ENCODE data around the gene FAM3C. TPM values are rescaled to one million over a fixed set of nuclear protein-coding genes. Genes with fewer than 3 reads are reported as not detected.
"Not testable (repeated sequence)": the region's sequence is repeated elsewhere in the genome, so short reads cannot be mapped to it uniquely, and the experiment has no call there.

Gene FAM3C
- 100 to 1,000 TPM in 3 of 4 donors, 10 to 100 TPM in 1; 98.0 to 217 (median 156) TPM for polyA plus RNA-seq
- long read RNA-seq, donor 1, transcript FAM3C-204 (2 exons, 567 nt), result minor isoform, 17 of 176 reads
- long read RNA-seq, donor 1, transcript FAM3C-201 (10 exons, 2,508 nt), result major isoform, 133 of 176 reads
- long read RNA-seq, donor 1, partial matches to known transcripts, result 11 of 176 reads
- long read RNA-seq, donor 1, other reads (novel, unspliced or antisense), result 15 of 176 reads
- long read RNA-seq, donor 2, transcript FAM3C-201 (10 exons, 2,508 nt), result major isoform, 40 of 48 reads
- long read RNA-seq, donor 2, transcript FAM3C-204 (2 exons, 567 nt), result minor isoform, 8 of 48 reads
- long read RNA-seq, donor 2, partial matches to known transcripts, result 0 of 48 reads
- long read RNA-seq, donor 2, other reads (novel, unspliced or antisense), result 0 of 48 reads
- long read RNA-seq, donor 3, transcript FAM3C-204 (2 exons, 567 nt), result minor isoform, 7 of 49 reads
- long read RNA-seq, donor 3, transcript FAM3C-201 (10 exons, 2,508 nt), result major isoform, 42 of 49 reads
- long read RNA-seq, donor 3, partial matches to known transcripts, result 0 of 49 reads
- long read RNA-seq, donor 3, other reads (novel, unspliced or antisense), result 0 of 49 reads
- long read RNA-seq, donor 4, result 0 reads
- long read RNA-seq, donor 5, transcript FAM3C-201 (10 exons, 2,508 nt), result major isoform, 11 of 11 reads
- long read RNA-seq, donor 5, partial matches to known transcripts, result 0 of 11 reads
- long read RNA-seq, donor 5, other reads (novel, unspliced or antisense), result 0 of 11 reads
- long read RNA-seq, donor 6, transcript FAM3C-201 (10 exons, 2,508 nt), result major isoform, 73 of 103 reads
- long read RNA-seq, donor 6, transcript FAM3C-204 (2 exons, 567 nt), result minor isoform, 13 of 103 reads
- long read RNA-seq, donor 6, partial matches to known transcripts, result 5 of 103 reads
- long read RNA-seq, donor 6, other reads (novel, unspliced or antisense), result 11 of 103 reads
- long read RNA-seq, donor 7, transcript FAM3C-204 (2 exons, 567 nt), result minor isoform, 7 of 49 reads
- long read RNA-seq, donor 7, transcript FAM3C-201 (10 exons, 2,508 nt), result major isoform, 42 of 49 reads
- long read RNA-seq, donor 7, partial matches to known transcripts, result 0 of 49 reads
- long read RNA-seq, donor 7, other reads (novel, unspliced or antisense), result 0 of 49 reads
- long read RNA-seq, donor 8, partial matches to known transcripts, result 0 of 1 reads
- long read RNA-seq, donor 8, other reads (novel, unspliced or antisense), result 0 of 1 reads
- long read RNA-seq, donor 9, transcript FAM3C-201 (10 exons, 2,508 nt), result major isoform, 11 of 36 reads
- long read RNA-seq, donor 9, partial matches to known transcripts, result 21 of 36 reads
- long read RNA-seq, donor 9, other reads (novel, unspliced or antisense), result 0 of 36 reads
- long read RNA-seq, donor 10, transcript FAM3C-201 (10 exons, 2,508 nt), result major isoform, 41 of 46 reads
- long read RNA-seq, donor 10, transcript FAM3C-204 (2 exons, 567 nt), result minor isoform, 5 of 46 reads
- long read RNA-seq, donor 10, partial matches to known transcripts, result 0 of 46 reads
- long read RNA-seq, donor 10, other reads (novel, unspliced or antisense), result 0 of 46 reads

- DNase-seq, result peak; percentile 89 to 96
- no peak for FAIRE-seq
- Histone ChIP-seq H3K36me3 (ENCODE audit: control insufficient read depth in 3 of 3, insufficient read depth in 2 of 3, low read depth in 1 of 3, low read length in 3 of 3) (peaks cover 0 to 3% (median 3%) of the 10 kb centered on the region in 3 donors), H3K27ac (ENCODE audit: low read depth in 1 of 3, low read length in 2 of 3) (peak within 1 kb of the TSS; percentile 87 to 95 (median 94)), H3K4me3 (ENCODE audit: low read depth in 1 of 3, low read length in 3 of 3) (peak within 1 kb of the TSS; percentile 69 to 100 (median 95)), H3K27me3 (ENCODE audit: control insufficient read depth in 3 of 3, insufficient read depth in 3 of 3, low read length in 3 of 3) (no peaks in the 10 kb centered on the region), H3K9me3 (ENCODE audit: control insufficient read depth in 2 of 2, insufficient read depth in 1 of 2, low read depth in 1 of 2, low read length in 1 of 2) (no peaks in the 10 kb centered on the region), H3K4me1 (ENCODE audit: control insufficient read depth in 3 of 3, insufficient read depth in 2 of 3, low read depth in 1 of 3, low read length in 2 of 3) (peaks cover 7 to 17% (median 8%) of the 10 kb centered on the region in 3 donors)
- 0% methylated on average over 46 to 85 of the region's 85 CpGs for WGBS, 3 donors
Measured at GRCh38 chr7:121395961-121396757, at the start of gene FAM3C. TSS of gene FAM3C (minus strand) at chr7:121396308. CDS start at chr7:121382969, 13,339 bp downstream.

GRCh38 chr7:121442845-121443244, 46.7 kb upstream of the FAM3C start:
- no peaks in the 10 kb centered on the region for H3K9me3 ChIP-seq (ENCODE audit: control insufficient read depth in 2 of 2, insufficient read depth in 1 of 2, low read depth in 1 of 2, low read length in 1 of 2)
- peaks cover 0 to under 1% (median 0%) of the 10 kb centered on the region in 3 donors for H3K4me1 ChIP-seq (ENCODE audit: control insufficient read depth in 3 of 3, insufficient read depth in 2 of 3, low read depth in 1 of 3, low read length in 2 of 3)
- no peaks in the 10 kb centered on the region for H3K36me3 ChIP-seq (ENCODE audit: control insufficient read depth in 3 of 3, insufficient read depth in 2 of 3, low read depth in 1 of 3, low read length in 3 of 3)
- FAIRE-seq, result no peak
- no peak overlapping the region for H3K4me3 ChIP-seq (ENCODE audit: low read depth in 1 of 3, low read length in 3 of 3)
- no peaks in the 10 kb centered on the region for H3K27me3 ChIP-seq (ENCODE audit: control insufficient read depth in 3 of 3, insufficient read depth in 3 of 3, low read length in 3 of 3)
- peak in 1 of 2 donors; percentile 28 for DNase-seq
- whole genome bisulfite sequencing, 3 donors, result 49 to 61% (median 54%) methylated on average over 2 of the region's 2 CpGs
- no peak overlapping the region for H3K27ac ChIP-seq (ENCODE audit: low read depth in 1 of 3, low read length in 2 of 3)

DNA sequence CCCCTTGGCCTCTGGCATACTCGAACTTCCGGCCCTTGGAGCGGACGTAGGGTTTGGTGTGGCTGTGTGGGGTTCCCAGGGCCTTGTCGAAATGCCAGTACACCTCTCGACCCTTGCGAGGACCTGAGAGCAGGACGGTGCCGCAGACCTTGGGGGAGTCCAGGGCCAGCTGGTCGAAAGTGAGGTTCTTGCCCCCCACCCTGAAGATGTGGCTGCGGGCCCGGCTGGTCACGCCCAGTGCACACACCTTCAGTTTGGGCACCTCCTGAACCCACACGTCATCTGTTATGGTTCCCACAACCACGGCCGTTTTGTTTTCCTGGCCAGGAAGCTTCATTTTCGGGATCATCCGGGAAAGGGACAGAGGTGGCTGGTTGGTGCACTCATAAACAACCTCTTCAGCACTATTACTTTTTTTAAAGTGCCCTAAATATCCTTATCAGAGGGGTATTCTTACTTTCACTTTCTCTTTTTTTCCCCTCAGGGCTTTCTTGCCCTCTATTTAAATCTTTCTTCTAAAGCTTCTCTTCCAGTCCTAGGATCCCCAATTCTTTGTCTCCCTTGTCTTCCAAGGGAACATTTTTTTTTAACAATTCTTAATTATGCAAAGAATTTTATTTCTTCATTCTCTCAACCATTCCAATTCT, 44.9 kb upstream of the FAM3C start:
- Histone ChIP-seq H3K36me3 (ENCODE audit: control insufficient read depth in 3 of 3, insufficient read depth in 2 of 3, low read depth in 1 of 3, low read length in 3 of 3) (no peaks in the 10 kb centered on the region), H3K27me3 (ENCODE audit: control insufficient read depth in 3 of 3, insufficient read depth in 3 of 3, low read length in 3 of 3) (no peaks in the 10 kb centered on the region), H3K4me3 (ENCODE audit: low read depth in 1 of 3, low read length in 3 of 3) (peak overlapping the region in 1 of 3 donors; percentile 26), H3K9me3 (ENCODE audit: control insufficient read depth in 2 of 2, insufficient read depth in 1 of 2, low read depth in 1 of 2, low read length in 1 of 2) (no peaks in the 10 kb centered on the region), H3K4me1 (ENCODE audit: control insufficient read depth in 3 of 3, insufficient read depth in 2 of 3, low read depth in 1 of 3, low read length in 2 of 3) (peaks cover 0 to 6% (median 4%) of the 10 kb centered on the region in 3 donors), H3K27ac (ENCODE audit: low read depth in 1 of 3, low read length in 2 of 3) (peak overlapping the region in 2 of 3 donors; percentile 57 to 64)
- FAIRE-seq (no peak), DNase-seq (peak in 1 of 2 donors; percentile 25)
- WGBS, 3 donors, result 48 to 71% (median 58%) methylated on average over 18 of the region's 18 CpGs

GRCh38 chr7:121438043-121438955, 42.2 kb upstream of the FAM3C start:
- H3K9me3 ChIP-seq (ENCODE audit: control insufficient read depth in 2 of 2, insufficient read depth in 1 of 2, low read depth in 1 of 2, low read length in 1 of 2); H3K36me3 ChIP-seq (ENCODE audit: control insufficient read depth in 3 of 3, insufficient read depth in 2 of 3, low read depth in 1 of 3, low read length in 3 of 3); FAIRE-seq; H3K27me3 ChIP-seq (ENCODE audit: control insufficient read depth in 3 of 3, insufficient read depth in 3 of 3, low read length in 3 of 3); H3K4me1 ChIP-seq (ENCODE audit: control insufficient read depth in 3 of 3, insufficient read depth in 2 of 3, low read depth in 1 of 3, low read length in 2 of 3): not testable (repeated sequence)
- H3K4me3 ChIP-seq (ENCODE audit: low read depth in 1 of 3, low read length in 3 of 3), result peak overlapping the region in 1 of 3 donors; percentile 8
- WGBS, 3 donors, result 2 to 3% (median 3%) methylated on average over 12 of the region's 12 CpGs
- peak; percentile 45 to 66 for DNase-seq
- H3K27ac ChIP-seq (ENCODE audit: low read depth in 1 of 3, low read length in 2 of 3), result peak overlapping the region in 2 of 3 donors; percentile 40 to 66

GRCh38 chr7:121437470-121437869, 41.4 kb upstream of the FAM3C start:
- H3K4me1 ChIP-seq (ENCODE audit: control insufficient read depth in 3 of 3, insufficient read depth in 2 of 3, low read depth in 1 of 3, low read length in 2 of 3), result peaks cover 0 to 10% (median 4%) of the 10 kb centered on the region in 3 donors
- H3K27ac ChIP-seq (ENCODE audit: low read depth in 1 of 3, low read length in 2 of 3), result peak overlapping the region in 1 of 3 donors; percentile 66
- FAIRE-seq (no peak), DNase-seq (no peak)
- WGBS, 3 donors, result 83 to 95% (median 85%) methylated on average over 6 of the region's 6 CpGs
- H3K36me3 ChIP-seq (ENCODE audit: control insufficient read depth in 3 of 3, insufficient read depth in 2 of 3, low read depth in 1 of 3, low read length in 3 of 3), result no peaks in the 10 kb centered on the region
- H3K27me3 ChIP-seq (ENCODE audit: control insufficient read depth in 3 of 3, insufficient read depth in 3 of 3, low read length in 3 of 3), result no peaks in the 10 kb centered on the region
- H3K4me3 ChIP-seq (ENCODE audit: low read depth in 1 of 3, low read length in 3 of 3), result no peak overlapping the region
- no peaks in the 10 kb centered on the region for H3K9me3 ChIP-seq (ENCODE audit: control insufficient read depth in 2 of 2, insufficient read depth in 1 of 2, low read depth in 1 of 2, low read length in 1 of 2)

GRCh38 chr7:121436688-121437087, 40.6 kb upstream of the FAM3C start:
- Histone ChIP-seq H3K27ac (ENCODE audit: low read depth in 1 of 3, low read length in 2 of 3) (no peak overlapping the region), H3K4me3 (ENCODE audit: low read depth in 1 of 3, low read length in 3 of 3) (no peak overlapping the region), H3K27me3 (ENCODE audit: control insufficient read depth in 3 of 3, insufficient read depth in 3 of 3, low read length in 3 of 3) (no peaks in the 10 kb centered on the region), H3K9me3 (ENCODE audit: control insufficient read depth in 2 of 2, insufficient read depth in 1 of 2, low read depth in 1 of 2, low read length in 1 of 2) (no peaks in the 10 kb centered on the region), H3K4me1 (ENCODE audit: control insufficient read depth in 3 of 3, insufficient read depth in 2 of 3, low read depth in 1 of 3, low read length in 2 of 3) (peaks cover 0 to 15% (median 4%) of the 10 kb centered on the region in 3 donors), H3K36me3 (ENCODE audit: control insufficient read depth in 3 of 3, insufficient read depth in 2 of 3, low read depth in 1 of 3, low read length in 3 of 3) (no peaks in the 10 kb centered on the region)
- DNase-seq, result no peak
- WGBS, 3 donors, result 92 to 97% (median 94%) methylated on average over 7 of the region's 7 CpGs
- no peak for FAIRE-seq

All from small intestine (tissue), 16 donors.